ENCODE data around the gene DIPK1A.

DNA sequence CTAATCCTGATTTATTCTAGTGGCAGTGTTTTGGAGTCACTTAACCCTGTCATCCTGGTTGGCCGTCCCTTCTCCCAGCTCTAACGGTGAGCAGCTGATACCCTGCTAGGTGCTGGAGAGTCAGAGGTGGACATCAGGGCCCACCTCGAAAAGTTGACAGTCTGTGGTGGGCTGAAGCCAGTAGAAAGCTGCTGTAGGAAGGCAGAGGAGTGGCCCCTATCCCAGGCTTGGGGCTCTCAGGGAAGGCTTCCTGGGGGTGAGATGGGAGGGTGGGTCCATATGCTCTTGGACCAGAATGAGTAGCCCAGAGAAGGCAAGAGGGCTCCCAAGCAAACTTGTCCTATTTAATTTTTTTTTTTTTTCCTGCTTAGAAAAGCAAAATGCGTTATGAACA, 129.9 kb downstream of the DIPK1A start:
- TF ChIP-seq, protein P1, sequence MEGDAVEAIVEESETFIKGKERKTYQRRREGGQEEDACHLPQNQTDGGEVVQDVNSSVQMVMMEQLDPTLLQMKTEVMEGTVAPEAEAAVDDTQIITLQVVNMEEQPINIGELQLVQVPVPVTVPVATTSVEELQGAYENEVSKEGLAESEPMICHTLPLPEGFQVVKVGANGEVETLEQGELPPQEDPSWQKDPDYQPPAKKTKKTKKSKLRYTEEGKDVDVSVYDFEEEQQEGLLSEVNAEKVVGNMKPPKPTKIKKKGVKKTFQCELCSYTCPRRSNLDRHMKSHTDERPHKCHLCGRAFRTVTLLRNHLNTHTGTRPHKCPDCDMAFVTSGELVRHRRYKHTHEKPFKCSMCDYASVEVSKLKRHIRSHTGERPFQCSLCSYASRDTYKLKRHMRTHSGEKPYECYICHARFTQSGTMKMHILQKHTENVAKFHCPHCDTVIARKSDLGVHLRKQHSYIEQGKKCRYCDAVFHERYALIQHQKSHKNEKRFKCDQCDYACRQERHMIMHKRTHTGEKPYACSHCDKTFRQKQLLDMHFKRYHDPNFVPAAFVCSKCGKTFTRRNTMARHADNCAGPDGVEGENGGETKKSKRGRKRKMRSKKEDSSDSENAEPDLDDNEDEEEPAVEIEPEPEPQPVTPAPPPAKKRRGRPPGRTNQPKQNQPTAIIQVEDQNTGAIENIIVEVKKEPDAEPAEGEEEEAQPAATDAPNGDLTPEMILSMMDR (IDR thresholded peaks at IDR 0.05), result no peak
- TF ChIP-seq POLR2A (IDR thresholded peaks at IDR 0.05), result no peak

Data from esophagus squamous epithelium (tissue), 4 donors.